ENCODE results near the gene ERVK3-1.

DNA sequence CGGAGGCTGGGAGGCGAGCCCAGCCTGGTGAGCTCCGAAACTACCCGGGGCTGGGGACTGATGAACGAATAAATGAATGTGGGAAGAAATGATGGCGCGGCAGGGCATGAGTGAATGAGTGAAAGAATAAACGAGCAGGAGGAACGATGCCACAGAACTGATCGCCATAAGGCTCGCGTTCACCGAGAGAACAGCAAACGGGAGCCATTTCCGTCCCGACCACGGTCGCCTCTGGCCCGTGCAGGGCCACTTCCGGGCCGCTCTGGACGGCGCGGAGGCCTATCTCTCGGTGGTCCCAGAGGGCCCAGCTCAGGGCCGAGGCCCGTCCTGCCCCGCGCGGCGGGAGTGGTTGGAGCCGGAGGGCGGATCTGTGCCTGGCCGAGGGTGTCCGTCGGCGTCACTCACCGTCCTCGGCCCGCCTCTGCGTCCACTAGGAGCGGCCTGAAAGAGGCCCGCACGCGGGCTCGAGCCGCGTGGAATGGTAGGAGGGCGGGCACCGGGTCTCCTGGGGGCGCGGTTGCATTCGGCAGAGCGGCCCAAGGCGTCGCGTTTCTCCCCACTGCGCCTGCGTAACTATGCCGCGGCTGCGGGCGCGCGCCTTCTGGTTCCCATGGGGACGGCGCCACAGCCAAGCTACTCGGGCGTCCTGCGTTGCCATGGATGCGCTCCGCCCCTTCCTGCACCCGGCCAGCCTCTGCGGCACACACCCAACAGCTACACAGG, 57.3 kb downstream of the ERVK3-1 start, which contains the start of gene ZNF497:
- TF ChIP-seq EZH2 (IDR thresholded peaks at IDR 0.05; ENCODE audit: insufficient read depth, poor library complexity, severe bottlenecking), result no peak
- TF ChIP-seq EZH2phosphoT487 (IDR thresholded peaks at IDR 0.05; ENCODE audit: insufficient read depth, low read depth), result no peak
